Stimulated activated CD8-positive, alpha-beta memory T cell treated with anti-CD3 and anti-CD28 coated beads, Interleukin-2, amount 100 ng/mL, for 48 hours (primary cell): ENCODE results near the gene CDK6.

Experiments
- DNase-seq, 2 donors: peaks; one replicate each; pipeline ENCODE4 v3.0.0-alpha.2; 2020; ENCODE audit warnings: low read depth in 2 of 2

CDK6 gene

GRCh38 chr7:92589056-92589455, 247.3 kb downstream of the CDK6 start:
- DNase-seq, result no peak

- peak in 1 of 2 donors; percentile 27 for DNase-seq
Measured at GRCh38 chr7:92588561-92588960, 247.8 kb downstream of the CDK6 start.

- no peak for DNase-seq
Measured at GRCh38 chr7:92586841-92587240, 249.5 kb downstream of the CDK6 start.

- no peak for DNase-seq
Measured at GRCh38 chr7:92586403-92586802, 250.0 kb downstream of the CDK6 start.

GRCh38 chr7:92584953-92585352, 251.4 kb downstream of the CDK6 start:
- DNase-seq, result no peak

- DNase-seq, result no peak
Measured at GRCh38 chr7:92582948-92583347, 253.4 kb downstream of the CDK6 start.

GRCh38 chr7:92576296-92576695, 260.1 kb downstream of the CDK6 start:
- no peak for DNase-seq

GRCh38 chr7:92569137-92569536, 267.2 kb downstream of the CDK6 start:
- DNase-seq, result no peak

GRCh38 chr7:92567460-92567859, 268.9 kb downstream of the CDK6 start:
- no peak for DNase-seq

- DNase-seq, result no peak
Measured at GRCh38 chr7:92563345-92563744, 273.0 kb downstream of the CDK6 start.

GRCh38 chr7:92560602-92561001, 275.8 kb downstream of the CDK6 start:
- DNase-seq, result no peak

GRCh38 chr7:92557808-92558362, 278.5 kb downstream of the CDK6 start:
- no peak for DNase-seq

GRCh38 chr7:92557249-92557648, 279.1 kb downstream of the CDK6 start:
- DNase-seq, result no peak
